Measurements from ENCODE around the gene ROBO2. TPM values are rescaled to one million over a fixed set of nuclear protein-coding genes. Genes with fewer than 3 reads are reported as not detected.

The ROBO2 gene
- polyA plus RNA-seq, 1 of the 3 experiments (the other 2 are of a cell fraction): not detected

DNA sequence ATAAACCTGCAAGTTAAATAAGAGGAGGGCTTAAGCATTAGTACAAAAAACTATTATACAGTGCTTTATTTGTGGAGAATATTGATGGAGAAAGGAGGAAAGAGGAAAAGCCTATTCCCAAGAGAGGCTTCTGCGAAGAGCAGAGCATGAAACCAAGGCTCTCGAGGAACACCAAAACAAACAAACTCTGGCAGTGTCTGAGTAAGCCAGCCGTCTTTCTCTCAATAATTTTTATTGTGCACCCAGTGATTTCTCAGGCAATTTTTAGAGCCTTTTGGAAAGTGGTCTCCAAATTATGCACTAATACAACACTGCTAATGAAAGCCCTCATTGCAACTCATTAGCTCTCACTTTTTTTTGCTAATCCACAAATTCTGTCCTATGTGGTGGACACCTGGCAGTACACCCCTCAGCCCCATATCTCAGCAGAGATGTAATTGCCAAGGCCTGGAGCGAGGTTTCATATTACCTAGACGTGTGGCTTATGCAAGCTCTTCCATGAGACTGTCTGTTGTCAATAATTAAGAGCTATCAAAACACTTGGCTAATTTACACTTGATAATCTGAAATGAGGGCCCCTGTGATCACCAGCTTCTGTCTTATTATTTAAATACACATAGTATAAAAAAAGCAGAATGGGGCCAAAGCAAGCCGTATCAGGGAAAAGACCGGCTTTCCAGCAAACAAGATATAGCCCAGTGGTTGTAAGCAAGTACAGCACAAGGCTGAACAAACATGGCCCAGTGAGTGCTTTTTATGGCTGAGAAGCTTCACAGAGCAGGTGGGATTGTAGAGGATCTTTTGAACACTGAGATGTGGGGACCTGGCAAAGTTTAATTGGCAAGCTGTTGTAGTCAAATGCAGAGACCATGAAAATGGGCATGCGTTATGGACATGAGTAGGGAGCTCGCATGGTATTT, 216.9 kb downstream of the ROBO2 start:
- no peak overlapping the region for H3K4me3 ChIP-seq (ENCODE audit: low read depth in 2 of 2, low read length in 1 of 2)
- no peaks in the 10 kb centered on the region for H4K20me1 ChIP-seq (ENCODE audit: insufficient read depth)
- no peaks in the 10 kb centered on the region; a peak in 1 of 4 replicates for H3K4me1 ChIP-seq (ENCODE audit: control insufficient read depth in 1 of 2, insufficient read depth in 2 of 2, low read depth in 1 of 2, low read length in 1 of 2)
- no peak for DNase-seq
- H3K9me3 ChIP-seq: no peaks in the 10 kb centered on the region
- TF ChIP-seq RAD21 (IDR thresholded peaks at IDR 0.05; ENCODE audit: low read length) (0 out of 2 replicates have a peak, but pooled peaks have one; percentile 7), JUND (IDR thresholded peaks at IDR 0.05) (no peak)
- H3K27me3 ChIP-seq (ENCODE audit: insufficient read depth): no peaks in the 10 kb centered on the region
- H2AFZ ChIP-seq (ENCODE audit: low read depth): no peak overlapping the region
- no peaks in the 10 kb centered on the region for H3K9me2 ChIP-seq
- no peaks in the 10 kb centered on the region for H3F3A ChIP-seq (replicated peaks; ENCODE audit: insufficient read depth)
- H3K4me2 ChIP-seq: no peak overlapping the region
- CTCF ChIA-PET: interaction anchor here (0.6 to 11.2 kb wide), 15 partner anchors 11 to 1389 kb away, joined by 3 to 95 read pairs (median 4); partner anchors contain the start of gene ROBO2
- 37% methylated on average over 9 of the region's 9 CpGs for WGBS (ENCODE audit: low lambda C conversion rate)
- H3K9ac ChIP-seq: no peak overlapping the region
- no peak overlapping the region for H3K27ac ChIP-seq (ENCODE audit: low read depth in 2 of 2, low read length in 1 of 2)
- H3K36me3 ChIP-seq (replicated peaks in 1 of 2; ENCODE audit: control insufficient read depth in 1 of 2, insufficient read depth in 2 of 2, low read length in 1 of 2): no peaks in the 10 kb centered on the region
- H3K79me2 ChIP-seq (ENCODE audit: insufficient read depth): no peaks in the 10 kb centered on the region
- POLR2A ChIA-PET: interaction anchor here (1.2 kb wide), 1 partner anchor 218 kb away, joined by 3 read pairs; no protein-coding TSS in a partner anchor

DNA sequence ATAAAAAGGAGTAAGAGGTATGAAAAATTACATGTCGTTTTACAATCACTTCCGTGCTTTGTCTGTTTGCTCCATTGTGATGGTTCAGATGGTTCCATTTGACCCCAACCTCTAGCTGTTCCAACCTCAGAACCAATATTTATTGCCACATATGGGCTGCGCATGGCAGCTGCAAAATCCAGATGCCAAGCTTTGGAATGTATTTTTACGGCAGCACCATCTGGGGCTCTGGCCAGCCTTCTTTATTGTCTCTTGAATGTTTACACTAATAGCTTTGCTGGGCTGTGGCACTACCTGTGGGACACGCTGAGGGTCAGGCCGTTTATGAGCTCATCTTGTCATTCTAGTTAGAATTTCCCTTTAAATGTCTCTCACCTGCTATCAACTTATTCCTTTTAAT, 219.8 kb downstream of the ROBO2 start:
- CTCF ChIA-PET: interaction anchor here (1.4 to 11.2 kb wide), 5 partner anchors 10 to 580 kb away, joined by 3 to 95 read pairs (median 4); partner anchors contain the start of gene ROBO2
- H3F3A ChIP-seq (replicated peaks; ENCODE audit: insufficient read depth): no peaks in the 10 kb centered on the region
- H3K4me1 ChIP-seq (ENCODE audit: control insufficient read depth in 1 of 2, insufficient read depth in 2 of 2, low read depth in 1 of 2, low read length in 1 of 2): no peaks in the 10 kb centered on the region; a peak in 1 of 4 replicates
- no peaks in the 10 kb centered on the region for H3K79me2 ChIP-seq (ENCODE audit: insufficient read depth)
- H4K20me1 ChIP-seq (ENCODE audit: insufficient read depth): no peaks in the 10 kb centered on the region
- no peaks in the 10 kb centered on the region for H3K9me3 ChIP-seq
- no peak overlapping the region for H3K27ac ChIP-seq (ENCODE audit: low read depth in 2 of 2, low read length in 1 of 2)
- H3K36me3 ChIP-seq (replicated peaks in 1 of 2; ENCODE audit: control insufficient read depth in 1 of 2, insufficient read depth in 2 of 2, low read length in 1 of 2): no peaks in the 10 kb centered on the region
- no peak overlapping the region for H2AFZ ChIP-seq (ENCODE audit: low read depth)
- no peaks in the 10 kb centered on the region for H3K9me2 ChIP-seq
- H3K9ac ChIP-seq: no peak overlapping the region
- DNase-seq: no peak
- POLR2A ChIA-PET: no interaction called here
- no peak overlapping the region for H3K4me2 ChIP-seq
- WGBS (ENCODE audit: low lambda C conversion rate): 57% methylated on average over 6 of the region's 6 CpGs
- no peaks in the 10 kb centered on the region for H3K27me3 ChIP-seq (ENCODE audit: insufficient read depth)
- TF ChIP-seq, protein P1, sequence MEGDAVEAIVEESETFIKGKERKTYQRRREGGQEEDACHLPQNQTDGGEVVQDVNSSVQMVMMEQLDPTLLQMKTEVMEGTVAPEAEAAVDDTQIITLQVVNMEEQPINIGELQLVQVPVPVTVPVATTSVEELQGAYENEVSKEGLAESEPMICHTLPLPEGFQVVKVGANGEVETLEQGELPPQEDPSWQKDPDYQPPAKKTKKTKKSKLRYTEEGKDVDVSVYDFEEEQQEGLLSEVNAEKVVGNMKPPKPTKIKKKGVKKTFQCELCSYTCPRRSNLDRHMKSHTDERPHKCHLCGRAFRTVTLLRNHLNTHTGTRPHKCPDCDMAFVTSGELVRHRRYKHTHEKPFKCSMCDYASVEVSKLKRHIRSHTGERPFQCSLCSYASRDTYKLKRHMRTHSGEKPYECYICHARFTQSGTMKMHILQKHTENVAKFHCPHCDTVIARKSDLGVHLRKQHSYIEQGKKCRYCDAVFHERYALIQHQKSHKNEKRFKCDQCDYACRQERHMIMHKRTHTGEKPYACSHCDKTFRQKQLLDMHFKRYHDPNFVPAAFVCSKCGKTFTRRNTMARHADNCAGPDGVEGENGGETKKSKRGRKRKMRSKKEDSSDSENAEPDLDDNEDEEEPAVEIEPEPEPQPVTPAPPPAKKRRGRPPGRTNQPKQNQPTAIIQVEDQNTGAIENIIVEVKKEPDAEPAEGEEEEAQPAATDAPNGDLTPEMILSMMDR (IDR thresholded peaks at IDR 0.05): no peak
- TF ChIP-seq, protein P2, sequence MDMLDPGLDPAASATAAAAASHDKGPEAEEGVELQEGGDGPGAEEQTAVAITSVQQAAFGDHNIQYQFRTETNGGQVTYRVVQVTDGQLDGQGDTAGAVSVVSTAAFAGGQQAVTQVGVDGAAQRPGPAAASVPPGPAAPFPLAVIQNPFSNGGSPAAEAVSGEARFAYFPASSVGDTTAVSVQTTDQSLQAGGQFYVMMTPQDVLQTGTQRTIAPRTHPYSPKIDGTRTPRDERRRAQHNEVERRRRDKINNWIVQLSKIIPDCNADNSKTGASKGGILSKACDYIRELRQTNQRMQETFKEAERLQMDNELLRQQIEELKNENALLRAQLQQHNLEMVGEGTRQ (IDR thresholded peaks at IDR 0.05; ENCODE audit: borderline replicate concordance, low read depth, low read length): no peak
- TF ChIP-seq NRF1 (IDR thresholded peaks at IDR 0.05; ENCODE audit: low read depth, low read length) (no peak), TCF12 (IDR thresholded peaks at IDR 0.05) (no peak), EP300 (IDR thresholded peaks at IDR 0.05; ENCODE audit: borderline replicate concordance in 1 of 2, low read depth in 1 of 2, low read length in 1 of 2) (no peak), RCOR1 (IDR thresholded peaks at IDR 0.05; ENCODE audit: low read length) (no peak), CHD2 (IDR thresholded peaks at IDR 0.05; ENCODE audit: low read length, partially characterized antibody) (no peak), RXRA (IDR thresholded peaks at IDR 0.05; ENCODE audit: borderline replicate concordance, low read depth) (no peak), FOXJ3 (CRISPR knock-in tag; IDR thresholded peaks at IDR 0.05) (no peak)
- no peak overlapping the region for H3K4me3 ChIP-seq (ENCODE audit: low read depth in 2 of 2, low read length in 1 of 2)

All from SK-N-SH (cell line).